C4-2B (cell line): ENCODE measurements around the gene ADD1.

ENCODE experiments used
- CTCF ChIP-seq: fragments of 450-650 bp; conservative IDR thresholded peaks from 2 replicates; pipeline ENCODE4 v1.5.1; 2017; ENCODE audit warnings: mild to moderate bottlenecking
- ZFX ChIP-seq: fragments of 450-650 bp; IDR thresholded peaks from 2 replicates; pipeline ENCODE4 v1.6.1; 2017

- TF ChIP-seq CTCF (no peak), ZFX (no peak)
Observed at GRCh38 chr4:2871466-2871865, 27.8 kb downstream of the ADD1 start.
